OCI-M2 (cell line): ENCODE measurements around the gene TCHP.
"Not testable (repeated sequence)": the region's sequence is repeated elsewhere in the genome, so short reads cannot be mapped to it uniquely, and the experiment has no call there.

Experiments
- DNase-seq: peaks from one replicate; lab custom pipeline; 2025; ENCODE audit not compliant: unreplicated experiment; lab: John Stamatoyannopoulos, UW

Gene TCHP

GRCh38 chr12:109879351-109880042 is 20.6 kb upstream of the TCHP start:
- no peak for DNase-seq

GRCh38 chr12:109880043-109880931 is 19.8 kb upstream of the TCHP start, which contains the start of gene GLTP:
Gene GLTP (minus strand): TSS chr12:109880541. CDS start chr12:109880374, 167 bp downstream.
- no peak for DNase-seq

- DNase-seq, result no peak
Observed at GRCh38 chr12:109880938-109881337, 19.1 kb upstream of the TCHP start.

GRCh38 chr12:109881752-109882151 is 18.3 kb upstream of the TCHP start:
- no peak for DNase-seq

GRCh38 chr12:109883461-109883860 is 16.6 kb upstream of the TCHP start:
- DNase-seq, result no peak

GRCh38 chr12:109885616-109886015 is 14.5 kb upstream of the TCHP start:
- no peak for DNase-seq

GRCh38 chr12:109888179-109889020 is 11.7 kb upstream of the TCHP start:
- no peak for DNase-seq

GRCh38 chr12:109890620-109891170 is 9.4 kb upstream of the TCHP start:
- no peak for DNase-seq

- not testable (repeated sequence) for DNase-seq
Observed at GRCh38 chr12:109891731-109892130, 8.3 kb upstream of the TCHP start.

- DNase-seq, result no peak
Observed at GRCh38 chr12:109892165-109892715, 7.8 kb upstream of the TCHP start.

GRCh38 chr12:109892748-109893147 is 7.3 kb upstream of the TCHP start:
- no peak for DNase-seq

- DNase-seq, result no peak
Observed at GRCh38 chr12:109893261-109893995, 6.6 kb upstream of the TCHP start.

- DNase-seq, result no peak
Observed at GRCh38 chr12:109894939-109895338, 5.1 kb upstream of the TCHP start.

GRCh38 chr12:109896188-109896587 is 3.9 kb upstream of the TCHP start:
- DNase-seq, result no peak

- no peak for DNase-seq
Observed at GRCh38 chr12:109897029-109897428, 3.0 kb upstream of the TCHP start.

GRCh38 chr12:109899345-109899744 is 729 bp upstream of the TCHP start:
- not testable (repeated sequence) for DNase-seq

- DNase-seq, result no peak
Observed at GRCh38 chr12:109900752-109901580, 892 bp downstream of the TCHP start.

GRCh38 chr12:109902891-109903418 is 2.9 kb downstream of the TCHP start:
- no peak for DNase-seq

GRCh38 chr12:109905301-109905700 is 5.2 kb downstream of the TCHP start:
- DNase-seq, result no peak
